Heart left ventricle (tissue), 16 donors: ENCODE results near the gene ADM. TPM values are rescaled to one million over a fixed set of nuclear protein-coding genes. Genes with fewer than 3 reads are reported as not detected.

Source experiments
- ATAC-seq, 4 donors: fragments of 200-7000 bp; cut with Tn5 transposase; one replicate each; pipeline ENCODE4 v1.9.1; 2020 to 2022; ENCODE audit warnings: moderate library complexity in 4 of 4, mild to moderate bottlenecking in 3 of 4, moderate number of reproducible peaks in 1 of 4
- DNase-seq, 5 donors: peaks; one replicate each; pipeline ENCODE4 v3.0.0-alpha.2; 2020
- H3K27ac ChIP-seq, 12 donors: fragments of 200-600 bp; sonication (generic) in 4 of 12; one replicate each; pipeline versions ENCODE4 v1.5.0 to v1.8.0; 2016 to 2022; ENCODE audit warnings: mild to moderate bottlenecking in 2 of 12
- H3K27me3 ChIP-seq, 9 donors: fragments of 200-600 bp; sonication (generic) in 2 of 9; one replicate each; pipeline versions ENCODE4 v1.5.1 to v1.8.0; 2016 to 2022; ENCODE audit warnings: mild to moderate bottlenecking in 3 of 9
- H3K36me3 ChIP-seq, 9 donors: fragments of 200-600 bp; sonication (generic) in 2 of 9; one replicate each; pipeline versions ENCODE4 v1.5.0 to v1.8.0; 2018 to 2022; ENCODE audit warnings: mild to moderate bottlenecking in 2 of 9
- H3K4me1 ChIP-seq, 12 donors: fragments of 200-600 bp; sonication (generic) in 4 of 12; one replicate each; pipeline versions ENCODE4 v1.5.0 to v1.8.0; 2016 to 2022; ENCODE audit warnings: mild to moderate bottlenecking in 3 of 12
- H3K4me3 ChIP-seq, 12 donors: fragments of 200-600 bp; sonication (generic) in 4 of 12; one replicate each; pipeline versions ENCODE4 v1.5.0 to v1.8.0; 2017 to 2022; ENCODE audit warnings: mild to moderate bottlenecking in 9 of 12, moderate library complexity in 4 of 12
- H3K9me3 ChIP-seq, 12 donors: fragments of 200-600 bp; sonication (generic) in 4 of 12; one replicate each; pipeline versions ENCODE4 v1.5.0 to v1.8.0; 2016 to 2022; ENCODE audit warnings: mild to moderate bottlenecking in 1 of 12
- POLR2A ChIP-seq, 2 donors: fragments of 450-650 bp; IDR thresholded peaks; one replicate each; pipeline ENCODE4 v1.6.1; 2017; ENCODE audit warnings: antibody characterized with exemption in 2 of 2, mild to moderate bottlenecking in 2 of 2, moderate library complexity in 2 of 2
- WGBS, 4 donors: extraction: QIAGEN DNeasy Blood & Tissue Kit in 2 of 4; methylation state at CpG; one replicate each; pipeline versions ENCODE4 v1.1.5 to v1.1.7; 2013 to 2018; 5-methylcytosine and 5-hydroxymethylcytosine counted together
- intact Hi-C, 10 donors: fragments of 100-400 bp; cut with DNase I; formaldehyde crosslinking; loops; one replicate each; pipeline versions ENCODE4 v1.11.1 to v1.14.2; 2022
- polyA plus RNA-seq, 2 donors: library from polyadenylated mRNA; stranded (reverse); fragments of 200-250 nt; gene quantifications; one replicate each; pipeline ENCODE4 v1.2.3, GENCODE V29; 2013
- total RNA-seq, 9 donors: library from RNA; depleted of rRNA in 2 of 9; stranded (reverse); fragments of >200 nt in 2 of 9; fragmentation: NEBNext Ultra II Directional in 3 of 9; extraction: Animal tissue kit (Norgen Biotek cat#: 25700) in 3 of 9; gene quantifications; one replicate each; pipeline versions ENCODE4 v1.1.0 to v1.2.4, GENCODE V29; 2016 to 2023
- TF ChIP-seq, protein P1 (sequence below), 12 donors: fragments of 200-600 bp; sonication (generic) in 4 of 12; IDR thresholded peaks; one replicate each; pipeline versions ENCODE4 v1.5.0 to v1.8.0; 2018 to 2022; ENCODE audit warnings: antibody characterized with exemption in 12 of 12, mild to moderate bottlenecking in 5 of 12
- donor health status: ischemic (EF 13 %, LVEDD 7.1; RV severe dilation, severe dysfunction).
- donor health status: healthy with polysubstance abuse.
- donor health status: DM: no; HTN: yes; CAD: no.
- donor health status: DM: no; HTN: no; CAD: no.
- donor health status: ischemic (EF 25% LVEDD 6.9; RV normal size, moderate dysfunction).
- donor health status: ischemic (EF 25% LVEDD 5.7; RV mildly dilated, moderate dysfunction).
- donor health status: healthy.
- donor health status: DM: yes; HTN: yes; CAD: no.
- donor health status: ischemic (EF 35%, LVEDD 5.7; RV mildly dilated, moderate dysfunction).
- donor health status: nonischemic (EF 11% LVEDD 7.7; RV severe dilation, severe dysfunction).
- donor health status: DM: yes; HTN: yes; CAD: no.
- donor health status: PGD.
- donor health status: ischemic (EF 29% LVEDD 5.4; RV normal size, mild dysfunction).
- donor health status: nonischemic (EF 23%, LVEDD 6.1; RV moderate dilation, normal function).

The ADM gene
- total and polyA plus RNA-seq, 11 donors: 6.9 to 154 (median 16.8) TPM

DNA sequence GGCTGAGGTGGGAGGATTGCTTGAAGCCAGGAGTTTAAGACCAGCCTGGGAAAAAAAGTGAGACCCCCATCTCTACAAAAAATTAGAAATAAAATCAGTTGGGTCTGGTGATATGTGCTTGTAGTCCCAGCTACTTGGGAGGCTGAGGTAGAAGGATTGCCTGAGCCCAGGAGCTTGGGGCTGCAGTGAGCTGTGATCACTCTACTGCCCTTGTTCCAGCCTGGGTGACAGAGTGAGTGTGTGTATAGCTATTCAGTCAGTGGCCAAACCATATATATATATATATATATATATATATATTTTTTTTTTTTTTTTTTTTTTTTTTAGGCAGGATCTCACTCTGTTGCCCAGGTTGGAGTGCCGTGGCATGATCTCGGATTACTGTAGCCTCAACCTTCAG, 24.5 kb downstream of the ADM start:
- Histone ChIP-seq H3K36me3 (no peaks in the 10 kb centered on the region), H3K9me3 (no peaks in the 10 kb centered on the region), H3K27ac (peak overlapping the region in 1 of 12 donors; percentile 79), H3K4me3 (no peak overlapping the region), H3K4me1 (peaks cover 0 to 54% (median 26%) of the 10 kb centered on the region in 12 donors), H3K27me3 (no peaks in the 10 kb centered on the region)
- no peak for TF ChIP-seq POLR2A (IDR thresholded peaks at IDR 0.05)
- TF ChIP-seq, protein P1, sequence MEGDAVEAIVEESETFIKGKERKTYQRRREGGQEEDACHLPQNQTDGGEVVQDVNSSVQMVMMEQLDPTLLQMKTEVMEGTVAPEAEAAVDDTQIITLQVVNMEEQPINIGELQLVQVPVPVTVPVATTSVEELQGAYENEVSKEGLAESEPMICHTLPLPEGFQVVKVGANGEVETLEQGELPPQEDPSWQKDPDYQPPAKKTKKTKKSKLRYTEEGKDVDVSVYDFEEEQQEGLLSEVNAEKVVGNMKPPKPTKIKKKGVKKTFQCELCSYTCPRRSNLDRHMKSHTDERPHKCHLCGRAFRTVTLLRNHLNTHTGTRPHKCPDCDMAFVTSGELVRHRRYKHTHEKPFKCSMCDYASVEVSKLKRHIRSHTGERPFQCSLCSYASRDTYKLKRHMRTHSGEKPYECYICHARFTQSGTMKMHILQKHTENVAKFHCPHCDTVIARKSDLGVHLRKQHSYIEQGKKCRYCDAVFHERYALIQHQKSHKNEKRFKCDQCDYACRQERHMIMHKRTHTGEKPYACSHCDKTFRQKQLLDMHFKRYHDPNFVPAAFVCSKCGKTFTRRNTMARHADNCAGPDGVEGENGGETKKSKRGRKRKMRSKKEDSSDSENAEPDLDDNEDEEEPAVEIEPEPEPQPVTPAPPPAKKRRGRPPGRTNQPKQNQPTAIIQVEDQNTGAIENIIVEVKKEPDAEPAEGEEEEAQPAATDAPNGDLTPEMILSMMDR (IDR thresholded peaks at IDR 0.05): no peak
- ATAC-seq (no peak), DNase-seq (no peak)
- WGBS, 4 donors: 94 to 100% (median 99%) methylated on average over 2 of the region's 2 CpGs
- intact Hi-C loops: loop anchor here in 5 of 10 donors (5.0 to 10.0 kb wide), 6 partner anchors 38 to 1315 kb away; no protein-coding TSS in a partner anchor

DNA sequence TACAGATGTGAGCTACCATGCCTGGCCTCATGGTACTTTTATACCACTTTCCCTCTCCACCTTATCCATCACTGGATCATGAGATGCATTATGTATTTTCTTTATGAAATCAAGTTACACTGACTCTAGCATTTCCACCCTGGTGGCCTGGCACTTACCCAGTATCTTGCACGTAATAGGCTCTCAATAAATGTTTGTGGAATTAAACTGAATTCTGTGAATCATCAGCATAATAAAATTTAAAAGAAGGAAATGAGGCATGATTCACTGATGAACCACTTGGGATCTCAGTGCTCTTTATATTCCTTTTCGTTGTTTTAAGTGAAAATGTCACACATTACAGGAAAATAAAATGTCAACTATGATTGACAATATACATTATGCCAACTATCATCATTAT, 25.1 kb downstream of the ADM start:
- Histone ChIP-seq H3K27me3 (no peaks in the 10 kb centered on the region), H3K27ac (no peak overlapping the region), H3K4me1 (peaks cover 0 to 51% (median 26%) of the 10 kb centered on the region in 12 donors), H3K4me3 (no peak overlapping the region), H3K9me3 (no peaks in the 10 kb centered on the region), H3K36me3 (no peaks in the 10 kb centered on the region)
- 64 to 75% (median 71%) methylated on average over 2 of the region's 2 CpGs for WGBS, 4 donors
- intact Hi-C loops: loop anchor here in 5 of 10 donors (5.0 to 10.0 kb wide), 7 partner anchors 37 to 1315 kb away; no protein-coding TSS in a partner anchor
- DNase-seq: no peak
- ATAC-seq: no peak
- TF ChIP-seq, protein P1 (IDR thresholded peaks at IDR 0.05): no peak
- TF ChIP-seq POLR2A (IDR thresholded peaks at IDR 0.05): no peak

DNA sequence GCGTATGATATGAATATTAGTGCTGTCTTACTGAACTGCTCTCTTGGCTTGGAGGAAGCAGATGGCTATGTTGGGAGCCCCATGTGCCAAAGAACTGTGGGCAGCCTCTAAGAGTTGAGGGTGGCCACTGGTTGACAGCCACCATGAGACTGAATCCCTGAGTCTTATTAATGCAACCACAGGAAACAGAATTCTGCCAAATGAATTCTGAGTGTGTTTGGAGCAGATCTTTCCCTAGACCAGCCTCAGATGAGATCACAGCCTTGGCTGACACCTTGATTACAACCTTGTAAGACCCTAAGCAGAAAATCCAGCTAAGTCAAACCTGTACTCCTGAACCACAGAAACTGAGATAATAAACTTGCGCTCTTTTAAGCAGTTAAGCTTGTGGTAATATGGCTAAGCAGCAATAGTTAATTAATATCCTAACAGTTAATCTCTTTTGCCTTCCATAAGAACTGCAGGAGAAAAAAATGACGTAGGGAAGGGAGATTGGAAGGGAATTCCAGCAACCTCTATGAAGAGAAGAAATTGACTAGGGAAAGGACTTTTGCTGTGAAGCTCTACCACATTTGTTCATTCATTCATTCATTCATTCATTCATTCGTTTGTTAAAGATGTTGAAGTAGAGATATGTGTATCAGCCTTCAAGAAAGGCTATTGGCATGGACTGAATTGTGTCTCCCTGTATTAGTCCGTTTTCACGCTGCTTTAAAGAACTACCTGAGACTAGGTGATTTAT, 26.8 kb downstream of the ADM start:
- Histone ChIP-seq H3K9me3 (no peaks in the 10 kb centered on the region), H3K36me3 (no peaks in the 10 kb centered on the region), H3K27ac (no peak overlapping the region), H3K4me1 (peaks cover 0 to 35% (median 17%) of the 10 kb centered on the region in 12 donors), H3K4me3 (no peak overlapping the region), H3K27me3 (no peaks in the 10 kb centered on the region)
- intact Hi-C loops: loop anchor here in 1 of 10 donors (10.0 kb wide), 1 partner anchor 63 kb away; no protein-coding TSS in a partner anchor
- DNase-seq: no peak
- TF ChIP-seq, protein P1 (IDR thresholded peaks at IDR 0.05): no peak
- no peak for TF ChIP-seq POLR2A (IDR thresholded peaks at IDR 0.05)
- 85 to 93% (median 90%) methylated on average over 6 of the region's 6 CpGs for WGBS, 4 donors
- ATAC-seq: no peak

DNA sequence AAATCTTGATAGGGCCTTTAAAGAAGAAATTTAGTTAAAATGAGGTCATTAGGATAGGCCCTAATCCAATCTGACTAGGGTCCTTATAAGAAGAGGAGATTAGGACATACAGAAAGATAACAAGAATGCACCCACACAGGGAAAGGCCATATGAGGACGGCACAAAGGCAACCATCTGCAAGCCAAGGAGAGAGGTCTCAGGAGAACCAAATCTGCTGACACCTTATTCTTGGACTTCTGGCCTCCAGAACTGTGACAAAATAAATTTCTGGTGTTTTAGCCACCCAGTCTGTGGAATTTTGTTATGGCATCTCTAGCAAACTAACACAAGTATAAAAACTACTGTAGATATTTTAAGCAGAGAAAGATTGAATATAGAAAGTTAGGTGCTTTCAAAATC, 28.6 kb downstream of the ADM start:
- no peaks in the 10 kb centered on the region for H3K9me3 ChIP-seq
- intact Hi-C loops: loop anchor here in 1 of 10 donors (10.0 kb wide), 1 partner anchor 61 kb away; no protein-coding TSS in a partner anchor
- no peaks in the 10 kb centered on the region for H3K36me3 ChIP-seq
- H3K27me3 ChIP-seq: no peaks in the 10 kb centered on the region
- H3K27ac ChIP-seq: no peak overlapping the region
- ATAC-seq: no peak
- WGBS, 4 donors: 67 to 79% (median 70%) methylated on average over 1 of the region's 1 CpG
- H3K4me3 ChIP-seq: no peak overlapping the region
- no peak for DNase-seq
- H3K4me1 ChIP-seq: peaks cover 0 to 17% (median 7%) of the 10 kb centered on the region in 12 donors
- TF ChIP-seq POLR2A (IDR thresholded peaks at IDR 0.05): no peak
- TF ChIP-seq, protein P1 (IDR thresholded peaks at IDR 0.05): no peak
